H1 (cell line): Measurements from ENCODE around the gene LYRM4. TPM values are rescaled to one million over a fixed set of nuclear protein-coding genes. Genes with fewer than 3 reads are reported as not detected.

Experiments used
- CTCF ChIA-PET: fragments of 300-600 bp; sonication (Branson Sonifier 250); formaldehyde crosslinking; loops from one replicate; lab custom pipeline; 2021; ENCODE audit not compliant: partially characterized antibody; lab: Charles Lee
- POLR2A ChIA-PET: fragments of 300-600 bp; sonication (Branson Sonifier 250); formaldehyde crosslinking; loops from one replicate; lab custom pipeline; 2021; ENCODE audit warnings: inconsistent platforms; ENCODE audit not compliant: partially characterized antibody; lab: Charles Lee
- DNase-seq, 2 experiments: peaks; one replicate each; pipeline versions ENCODE4 v3.0.0 to v3.0.0-alpha.2; 2010 to 2022; ENCODE audit warnings: low spot score in 2 of 2, low read depth in 1 of 2, mixed read lengths in 1 of 2
- FAIRE-seq: peaks from 2 replicates; lab custom pipeline; 2011; peaks lifted over from hg19 to GRCh38; lab: Jason Lieb, UNC
- H2AFZ ChIP-seq: 2 replicates; pipeline ENCODE4 v1.8.1; 2012; ENCODE audit warnings: low read length, inconsistent platforms
- H2AK5ac ChIP-seq: 2 replicates; pipeline ENCODE4 v1.6.1; 2013; ENCODE audit warnings: low read depth, low read length
- H2BK120ac ChIP-seq: replicated peaks from 2 replicates; pipeline ENCODE3; 2013; ENCODE audit warnings: low read depth, low read length, inconsistent platforms
- H2BK12ac ChIP-seq: 2 replicates; pipeline ENCODE4 v1.6.1; 2013; ENCODE audit warnings: low read depth, low read length
- H2BK15ac ChIP-seq: 2 replicates; pipeline ENCODE4 v1.6.1; 2013; ENCODE audit warnings: low read length
- H2BK20ac ChIP-seq: 2 replicates; pipeline ENCODE4 v1.6.1; 2013; ENCODE audit warnings: low read length
- H2BK5ac ChIP-seq: 2 replicates; pipeline ENCODE4 v1.6.1; 2013; ENCODE audit warnings: low read depth, low read length
- H3K14ac ChIP-seq: 2 replicates; pipeline ENCODE4 v1.6.1; 2013; ENCODE audit warnings: inconsistent platforms; ENCODE audit not compliant: insufficient read length
- H3K18ac ChIP-seq: 2 replicates; pipeline ENCODE4 v1.6.1; 2013; ENCODE audit warnings: low read length; ENCODE audit errors: extremely low read depth
- H3K23ac ChIP-seq: 2 replicates; pipeline ENCODE4 v1.6.1; 2013; ENCODE audit warnings: inconsistent platforms; ENCODE audit not compliant: insufficient read length
- H3K23me2 ChIP-seq: 2 replicates; pipeline ENCODE4 v1.6.1; 2013; ENCODE audit warnings: low read depth, low read length
- H3K27ac ChIP-seq: 2 replicates; pipeline ENCODE4 v1.6.1; 2011; ENCODE audit warnings: low read depth, low read length, inconsistent platforms
- H3K27me3 ChIP-seq, 4 experiments: replicated peaks in 1 of 4; 1 replicate in 1 of 4; 2 replicates in 3 of 4; pipeline versions ENCODE4 v1.6.1 to v1.8.1; 2011 to 2013; ENCODE audit warnings: low read length in 3 of 4, mild to moderate bottlenecking in 3 of 4, inconsistent platforms in 2 of 4, mixed read lengths in 2 of 4, moderate library complexity in 1 of 4; ENCODE audit not compliant: control insufficient read depth in 3 of 4, insufficient read depth in 3 of 4; ENCODE audit errors: extremely low read depth in 1 of 4
- H3K36me3 ChIP-seq, 4 experiments: 2 replicates each; pipeline versions ENCODE4 v1.6.1 to v1.8.1; 2011 to 2013; ENCODE audit warnings: mild to moderate bottlenecking in 4 of 4, low read length in 3 of 4, moderate library complexity in 2 of 4, control low read depth in 1 of 4, inconsistent platforms in 1 of 4; ENCODE audit not compliant: insufficient read depth in 4 of 4, control insufficient read depth in 2 of 4
- H3K4ac ChIP-seq: replicated peaks from 2 replicates; pipeline ENCODE3; 2013; ENCODE audit warnings: low read length, low read depth, mixed read lengths, inconsistent platforms; ENCODE audit not compliant: insufficient read length
- H3K4me1 ChIP-seq, 4 experiments: replicated peaks in 1 of 4; 1 replicate in 1 of 4; 2 replicates in 3 of 4; pipeline versions ENCODE4 v1.6.1 to v1.8.1; 2011 to 2013; ENCODE audit warnings: low read length in 3 of 4, inconsistent platforms in 2 of 4, mixed read lengths in 1 of 4; ENCODE audit not compliant: insufficient read depth in 4 of 4, control insufficient read depth in 3 of 4
- H3K4me2 ChIP-seq, 2 experiments: 2 replicates each; pipeline versions ENCODE4 v1.6.1 to v1.8.1; 2011 to 2013; ENCODE audit warnings: low read depth in 2 of 2, low read length in 2 of 2, control low read depth in 1 of 2, inconsistent platforms in 1 of 2, mild to moderate bottlenecking in 1 of 2; ENCODE audit not compliant: insufficient read depth in 1 of 2
- H3K4me3 ChIP-seq, 4 experiments: fragments of 200-600, 300-600 bp in 1 of 4; sonication (generic), shearing (Covaris generic), sonication (Bioruptor Twin) in 1 of 4; 2 replicates each; pipeline versions ENCODE4 v1.5.1 to v1.8.1; 2011 to 2016; ENCODE audit warnings: low read length in 4 of 4, low read depth in 3 of 4, control low read depth in 2 of 4, inconsistent platforms in 2 of 4, mild to moderate bottlenecking in 2 of 4, mixed read lengths in 1 of 4, moderate library complexity in 1 of 4; ENCODE audit not compliant: insufficient read depth in 2 of 4; ENCODE audit errors: extremely low read depth in 1 of 4
- H3K56ac ChIP-seq: replicated peaks from 2 replicates; pipeline ENCODE3; 2013; ENCODE audit warnings: low read depth, mild to moderate bottlenecking, mixed read lengths, low read length, inconsistent platforms; ENCODE audit not compliant: insufficient read length
- H3K79me1 ChIP-seq: 2 replicates; pipeline ENCODE4 v1.6.1; 2013; ENCODE audit warnings: low read depth, low read length, control low read depth
- H3K79me2 ChIP-seq, 2 experiments: 2 replicates each; pipeline versions ENCODE4 v1.6.1 to v1.8.1; 2012 to 2013; ENCODE audit warnings: low read length in 2 of 2, mild to moderate bottlenecking in 2 of 2, inconsistent platforms in 1 of 2; ENCODE audit not compliant: insufficient read depth in 2 of 2, control insufficient read depth in 1 of 2
- H3K9ac ChIP-seq, 4 experiments: replicated peaks in 1 of 4; 1 replicate in 1 of 4; 2 replicates in 3 of 4; pipeline versions ENCODE4 v1.6.1 to v1.8.1; 2011 to 2013; ENCODE audit warnings: low read depth in 3 of 4, low read length in 3 of 4, control low read depth in 2 of 4, mild to moderate bottlenecking in 2 of 4, moderate library complexity in 2 of 4, inconsistent platforms in 1 of 4; ENCODE audit errors: extremely low read depth in 1 of 4
- H3K9me3 ChIP-seq, 2 experiments: 2 replicates each; pipeline versions ENCODE4 v1.6.1 to v1.8.1; 2012 to 2013; ENCODE audit warnings: mild to moderate bottlenecking in 2 of 2, moderate library complexity in 2 of 2, control low read depth in 1 of 2, inconsistent platforms in 1 of 2, low read depth in 1 of 2, low read length in 1 of 2, mixed read lengths in 1 of 2; ENCODE audit not compliant: insufficient read depth in 2 of 2
- H4K20me1 ChIP-seq, 2 experiments: replicated peaks in 1 of 2; 2 replicates each; pipeline versions ENCODE3 to v1.8.1; 2011 to 2013; ENCODE audit warnings: inconsistent platforms in 2 of 2, low read length in 2 of 2, mild to moderate bottlenecking in 1 of 2; ENCODE audit not compliant: insufficient read depth in 2 of 2, control insufficient read depth in 1 of 2
- H4K5ac ChIP-seq: 2 replicates; pipeline ENCODE4 v1.6.1; 2013; ENCODE audit warnings: low read length, low read depth, mixed read lengths, inconsistent platforms; ENCODE audit not compliant: insufficient read length
- H4K8ac ChIP-seq: 2 replicates; pipeline ENCODE4 v1.8.0; 2013; ENCODE audit warnings: mild to moderate bottlenecking, moderate library complexity, low read length, inconsistent platforms; ENCODE audit not compliant: insufficient read depth; ENCODE audit errors: extremely low read depth
- H4K91ac ChIP-seq: replicated peaks from 2 replicates; pipeline ENCODE3; 2013; ENCODE audit warnings: low read length, mixed read lengths, inconsistent platforms; ENCODE audit not compliant: insufficient read length
- ASH2L ChIP-seq: fragments of 200-600, 300-600 bp; sonication (generic); IDR thresholded peaks from one replicate; pipeline ENCODE4 v1.7.1; 2017; ENCODE audit warnings: low read length
- GTF2F1 ChIP-seq: IDR thresholded peaks from 2 replicates; pipeline ENCODE4 v1.6.1; 2012; ENCODE audit warnings: low read depth, low read length, improper control_type of control experiment, borderline replicate concordance
- HDAC6 ChIP-seq: IDR thresholded peaks from one replicate; pipeline ENCODE4 v1.7.1; 2012; ENCODE audit warnings: low read depth, mild to moderate bottlenecking, inconsistent platforms, low read length, moderate library complexity
- JUND ChIP-seq: IDR thresholded peaks from 2 replicates; pipeline ENCODE4 v1.6.1; 2011; ENCODE audit warnings: mild to moderate bottlenecking, improper control_type of control experiment, low read length
- KDM4A ChIP-seq: IDR thresholded peaks from one replicate; pipeline ENCODE4 v1.7.1; 2012; ENCODE audit warnings: low read depth, mild to moderate bottlenecking, moderate library complexity, low read length, inconsistent platforms; ENCODE audit not compliant: severe bottlenecking
- NANOG ChIP-seq: IDR thresholded peaks from 2 replicates; pipeline ENCODE4 v1.6.1; 2011; ENCODE audit warnings: low read length, low read depth, mild to moderate bottlenecking, inconsistent platforms; ENCODE audit not compliant: insufficient read depth, poor library complexity, severe bottlenecking
- TAF1 ChIP-seq: IDR thresholded peaks from 2 replicates; pipeline ENCODE4 v1.6.1; 2011; ENCODE audit warnings: mild to moderate bottlenecking, low read depth, low read length
- TAF7 ChIP-seq: optimal IDR thresholded peaks from 2 replicates; pipeline ENCODE3; 2011; ENCODE audit warnings: low read depth, mild to moderate bottlenecking, inconsistent platforms, low read length, moderate library complexity, borderline replicate concordance
- TEAD4 ChIP-seq: IDR thresholded peaks from 2 replicates; pipeline ENCODE4 v1.6.1; 2012; ENCODE audit warnings: low read depth, low read length, inconsistent platforms, mixed read lengths
- ZNF274 ChIP-seq: IDR thresholded peaks from 2 replicates; pipeline ENCODE4 v1.7.0; 2012; ENCODE audit warnings: low read length, borderline replicate concordance; ENCODE audit errors: extremely low read depth
- whole genome bisulfite sequencing, 2 experiments: shearing (Covaris generic) in 1 of 2; methylation state at CpG; one replicate each; pipeline versions ENCODE4 v1.1.6 to v1.1.7; 2013 to 2015; ENCODE audit warnings: low lambda C conversion rate in 2 of 2, mixed read lengths in 2 of 2, inconsistent platforms in 1 of 2, low coverage in 1 of 2, missing lambda C conversion rate in 1 of 2; ENCODE audit not compliant: insufficient replicate concordance in 2 of 2, insufficient coverage in 1 of 2, insufficient read length in 1 of 2; ENCODE audit errors: extremely low coverage in 1 of 2, missing lambda C conversion rate in 1 of 2; 5-methylcytosine and 5-hydroxymethylcytosine counted together
- polyA plus RNA-seq, 7 experiments: library from polyadenylated mRNA; depleted of rRNA in 3 of 7; stranded (reverse) in 5 of 7; unstranded in 2 of 7; fragments of >200 nt in 5 of 7; fragments of 200-250 nt in 2 of 7; gene quantifications; 1 replicate in 5 of 7; 2 replicates in 1 of 7; 4 replicates in 1 of 7; pipeline versions ENCODE4 v1.2.1 to v1.2.3, GENCODE V29; 2011 to 2013; ENCODE audit warnings: missing spikeins in 2 of 7, mixed read lengths in 2 of 7
- total RNA-seq: library from RNA; stranded (reverse); fragmentation: NEBNext Ultra II Directional; extraction: Animal tissue kit (Norgen Biotek cat#: 25700); gene quantifications from 2 replicates; pipeline ENCODE4 v1.2.1, GENCODE V29; 2021

Gene LYRM4
- total and polyA plus RNA-seq, 2 of the 8 experiments (the other 6 are each of a cell fraction or from before 2014, with no cell fraction given), result 56.6 to 62.8 TPM

GRCh38 chr6:5201271-5201670 lies 59.5 kb downstream of the LYRM4 start:
- H2AK5ac ChIP-seq, result no peak overlapping the region
- H2BK20ac ChIP-seq, result no peak overlapping the region
- no peak for TF ChIP-seq TAF7
- no peak for TF ChIP-seq JUND
- no peak for TF ChIP-seq HDAC6
- no peak for TF ChIP-seq ZNF274
- TF ChIP-seq TEAD4, result no peak
- TF ChIP-seq ASH2L, result no peak
- no peak for TF ChIP-seq KDM4A
- TF ChIP-seq TAF1, result no peak
- TF ChIP-seq GTF2F1, result no peak
- TF ChIP-seq NANOG, result no peak
- H3K27ac ChIP-seq, result no peak overlapping the region
- no peak overlapping the region for H3K4me2 ChIP-seq
- H2BK15ac ChIP-seq, result no peak overlapping the region
- no peak overlapping the region for H4K91ac ChIP-seq
- no peak overlapping the region for H3K14ac ChIP-seq
- H2BK12ac ChIP-seq, result no peak overlapping the region
- H3K79me1 ChIP-seq, result no peaks in the 10 kb centered on the region; the same call in none of the 2 replicates
- POLR2A ChIA-PET, result no interaction called here
- H3K18ac ChIP-seq, result no peak overlapping the region
- no peak overlapping the region for H4K5ac ChIP-seq
- CTCF ChIA-PET, result interaction anchor here (0.6 to 3.4 kb wide), 5 partner anchors 9 to 713 kb away, joined by 3 to 9 read pairs (median 3); no protein-coding TSS in a partner anchor
- no peak overlapping the region for H3K56ac ChIP-seq
- no peaks in the 10 kb centered on the region for H3K23me2 ChIP-seq
- H3K9me3 ChIP-seq, result no peaks in the 10 kb centered on the region
- no peak overlapping the region for H2AFZ ChIP-seq
- no peak overlapping the region for H3K4ac ChIP-seq
- 92% methylated on average over 5 of the region's 5 CpGs; no CpG with 5 or more reads in 1 of the 2 experiments for WGBS, 2 experiments
- no peak overlapping the region for H3K4me3 ChIP-seq
- H4K20me1 ChIP-seq, result peaks cover 7 to 8% of the 10 kb centered on the region in 2 experiments
- no peak overlapping the region for H3K9ac ChIP-seq
- FAIRE-seq (no peak), DNase-seq (no peak)
- no peak overlapping the region for H3K23ac ChIP-seq
- H2BK5ac ChIP-seq, result no peak overlapping the region
- peaks cover 0 to 10% (median 4%) of the 10 kb centered on the region in 4 experiments; a peak in 5 of 7 replicates for H3K4me1 ChIP-seq
- H3K27me3 ChIP-seq, result no peaks in the 10 kb centered on the region
- H4K8ac ChIP-seq, result peak overlapping the region; percentile 41; the same call in 1 of the 2 replicates
- H3K79me2 ChIP-seq, result peaks cover 4% of the 10 kb centered on the region in 2 experiments; a peak in 2 of 4 replicates
- H3K36me3 ChIP-seq, result no peaks in the 10 kb centered on the region
- H2BK120ac ChIP-seq, result no peak overlapping the region
